Astrocyte (in vitro differentiated cells and primary cell): Measurements from ENCODE around the gene AATK. TPM values are rescaled to one million over a fixed set of nuclear protein-coding genes. Genes with fewer than 3 reads are reported as not detected.

Experiments
- DNase-seq: peaks from one replicate; pipeline ENCODE4 v3.0.0-alpha.2; 2010; ENCODE audit warnings: low read depth
- FAIRE-seq: peaks from 2 replicates; lab custom pipeline; 2011; peaks lifted over from hg19 to GRCh38; lab: Jason Lieb, UNC
- H2AFZ ChIP-seq: 2 replicates; pipeline ENCODE4 v1.6.0; 2012; ENCODE audit warnings: low read depth, low read length, inconsistent platforms
- H3K27ac ChIP-seq: 2 replicates; pipeline ENCODE4 v1.5.1; 2011; ENCODE audit warnings: low read depth, low read length, inconsistent platforms
- H3K27me3 ChIP-seq: 2 replicates; pipeline ENCODE4 v1.6.0; 2011; ENCODE audit warnings: low read length, inconsistent platforms; ENCODE audit not compliant: insufficient read depth
- H3K36me3 ChIP-seq: 2 replicates; pipeline ENCODE4 v1.5.1; 2011; ENCODE audit warnings: low read length, inconsistent platforms; ENCODE audit not compliant: insufficient read depth
- H3K4me1 ChIP-seq: 2 replicates; pipeline ENCODE4 v1.5.1; 2011; ENCODE audit warnings: low read length, inconsistent platforms; ENCODE audit not compliant: insufficient read depth
- H3K4me2 ChIP-seq: 2 replicates; pipeline ENCODE4 v1.6.0; 2012; ENCODE audit warnings: low read length, inconsistent platforms
- H3K4me3 ChIP-seq: 2 replicates; pipeline ENCODE4 v1.5.1; 2011; ENCODE audit warnings: low read depth, mild to moderate bottlenecking, low read length, inconsistent platforms; ENCODE audit not compliant: insufficient read depth
- H3K79me2 ChIP-seq: 2 replicates; pipeline ENCODE4 v1.6.0; 2012; ENCODE audit warnings: mild to moderate bottlenecking, low read length, inconsistent platforms; ENCODE audit not compliant: insufficient read depth
- H3K9ac ChIP-seq: 2 replicates; pipeline ENCODE4 v1.6.0; 2012; ENCODE audit warnings: mild to moderate bottlenecking, low read length, inconsistent platforms
- H3K9me3 ChIP-seq: 2 replicates; pipeline ENCODE4 v1.5.1; 2012; ENCODE audit warnings: low read depth, mild to moderate bottlenecking, low read length, inconsistent platforms; ENCODE audit not compliant: insufficient read depth
- H4K20me1 ChIP-seq: 2 replicates; pipeline ENCODE4 v1.6.0; 2012; ENCODE audit warnings: low read length, inconsistent platforms; ENCODE audit not compliant: insufficient read depth
- H3K27ac Mint-ChIP-seq: one replicate; pipeline ENCODE4 v1.8.0; 2021; ENCODE audit warnings: mild to moderate bottlenecking, mixed read lengths; ENCODE audit not compliant: unreplicated experiment
- H3K27me3 Mint-ChIP-seq: one replicate; pipeline ENCODE4 v1.8.0; 2021; ENCODE audit warnings: low read depth, mixed read lengths; ENCODE audit not compliant: unreplicated experiment
- H3K36me3 Mint-ChIP-seq: one replicate; pipeline ENCODE4 v1.8.0; 2021; ENCODE audit warnings: low read depth, mixed read lengths; ENCODE audit not compliant: unreplicated experiment
- H3K4me1 Mint-ChIP-seq: one replicate; pipeline ENCODE4 v1.8.0; 2021; ENCODE audit warnings: low read depth, mixed read lengths; ENCODE audit not compliant: unreplicated experiment
- H3K4me3 Mint-ChIP-seq: one replicate; pipeline ENCODE4 v1.8.0; 2021; ENCODE audit warnings: mild to moderate bottlenecking, moderate library complexity, mixed read lengths; ENCODE audit not compliant: unreplicated experiment
- H3K9me3 Mint-ChIP-seq: one replicate; pipeline ENCODE4 v1.8.0; 2021; ENCODE audit warnings: mild to moderate bottlenecking, mixed read lengths; ENCODE audit not compliant: unreplicated experiment
- EZH2 ChIP-seq: IDR thresholded peaks from 2 replicates; pipeline ENCODE4 v1.6.1; 2012; ENCODE audit warnings: mild to moderate bottlenecking, low read length, inconsistent platforms; ENCODE audit not compliant: insufficient read depth
- total RNA-seq: library from RNA; stranded (reverse); gene quantifications from 2 replicates; pipeline ENCODE4 v1.2.1, GENCODE V29; 2021
- TF ChIP-seq, protein P1 (sequence below): IDR thresholded peaks from 2 replicates; pipeline ENCODE4 v1.5.1; 2011; ENCODE audit warnings: low read depth, mild to moderate bottlenecking, inconsistent platforms, low read length, moderate library complexity; ENCODE audit not compliant: insufficient read depth

Gene AATK
- total RNA-seq, 1 donor from 2014 or later, result 0.54 TPM

DNA sequence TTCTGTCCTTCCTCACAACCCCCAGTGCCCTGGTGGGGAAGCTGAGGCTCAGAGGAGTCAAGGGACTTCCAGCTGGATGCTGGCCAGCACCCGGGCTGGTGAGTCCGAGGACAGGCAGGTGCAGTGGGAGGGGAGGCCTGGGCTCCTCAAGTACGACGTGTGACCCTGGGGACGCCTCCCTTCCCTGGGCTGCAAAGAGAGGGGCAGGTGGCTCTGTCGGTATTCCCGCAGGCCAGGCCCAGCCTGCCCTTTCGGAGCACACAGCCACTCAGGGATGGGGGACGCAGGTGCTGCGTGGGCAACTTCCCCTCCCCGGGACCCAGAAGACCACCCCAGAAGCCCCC lies 33.9 kb downstream of the AATK start:
- no peak for TF ChIP-seq EZH2
- TF ChIP-seq, protein P1, sequence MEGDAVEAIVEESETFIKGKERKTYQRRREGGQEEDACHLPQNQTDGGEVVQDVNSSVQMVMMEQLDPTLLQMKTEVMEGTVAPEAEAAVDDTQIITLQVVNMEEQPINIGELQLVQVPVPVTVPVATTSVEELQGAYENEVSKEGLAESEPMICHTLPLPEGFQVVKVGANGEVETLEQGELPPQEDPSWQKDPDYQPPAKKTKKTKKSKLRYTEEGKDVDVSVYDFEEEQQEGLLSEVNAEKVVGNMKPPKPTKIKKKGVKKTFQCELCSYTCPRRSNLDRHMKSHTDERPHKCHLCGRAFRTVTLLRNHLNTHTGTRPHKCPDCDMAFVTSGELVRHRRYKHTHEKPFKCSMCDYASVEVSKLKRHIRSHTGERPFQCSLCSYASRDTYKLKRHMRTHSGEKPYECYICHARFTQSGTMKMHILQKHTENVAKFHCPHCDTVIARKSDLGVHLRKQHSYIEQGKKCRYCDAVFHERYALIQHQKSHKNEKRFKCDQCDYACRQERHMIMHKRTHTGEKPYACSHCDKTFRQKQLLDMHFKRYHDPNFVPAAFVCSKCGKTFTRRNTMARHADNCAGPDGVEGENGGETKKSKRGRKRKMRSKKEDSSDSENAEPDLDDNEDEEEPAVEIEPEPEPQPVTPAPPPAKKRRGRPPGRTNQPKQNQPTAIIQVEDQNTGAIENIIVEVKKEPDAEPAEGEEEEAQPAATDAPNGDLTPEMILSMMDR, result no peak
- H4K20me1 ChIP-seq, result no peaks in the 10 kb centered on the region
- FAIRE-seq, result no peak
- no peak for DNase-seq
- no peaks in the 10 kb centered on the region for H3K79me2 ChIP-seq
- no peaks in the 10 kb centered on the region for H3K36me3 ChIP-seq
- peaks cover 4% of the 10 kb centered on the region for H3K27me3 Mint-ChIP-seq
- no peaks in the 10 kb centered on the region for H3K36me3 Mint-ChIP-seq
- no peak overlapping the region for H3K4me3 ChIP-seq
- no peak overlapping the region for H3K4me2 ChIP-seq
- no peaks in the 10 kb centered on the region for H3K9me3 Mint-ChIP-seq
- no peaks in the 10 kb centered on the region for H3K4me1 ChIP-seq
- H3K9me3 ChIP-seq, result no peaks in the 10 kb centered on the region
- H3K27ac Mint-ChIP-seq, result no peak overlapping the region
- H3K4me3 Mint-ChIP-seq, result no peak overlapping the region
- H3K27ac ChIP-seq, result no peak overlapping the region
- no peak overlapping the region for H3K9ac ChIP-seq
- no peaks in the 10 kb centered on the region for H3K27me3 ChIP-seq
- no peak overlapping the region for H2AFZ ChIP-seq
- H3K4me1 Mint-ChIP-seq, result no peaks in the 10 kb centered on the region

DNA sequence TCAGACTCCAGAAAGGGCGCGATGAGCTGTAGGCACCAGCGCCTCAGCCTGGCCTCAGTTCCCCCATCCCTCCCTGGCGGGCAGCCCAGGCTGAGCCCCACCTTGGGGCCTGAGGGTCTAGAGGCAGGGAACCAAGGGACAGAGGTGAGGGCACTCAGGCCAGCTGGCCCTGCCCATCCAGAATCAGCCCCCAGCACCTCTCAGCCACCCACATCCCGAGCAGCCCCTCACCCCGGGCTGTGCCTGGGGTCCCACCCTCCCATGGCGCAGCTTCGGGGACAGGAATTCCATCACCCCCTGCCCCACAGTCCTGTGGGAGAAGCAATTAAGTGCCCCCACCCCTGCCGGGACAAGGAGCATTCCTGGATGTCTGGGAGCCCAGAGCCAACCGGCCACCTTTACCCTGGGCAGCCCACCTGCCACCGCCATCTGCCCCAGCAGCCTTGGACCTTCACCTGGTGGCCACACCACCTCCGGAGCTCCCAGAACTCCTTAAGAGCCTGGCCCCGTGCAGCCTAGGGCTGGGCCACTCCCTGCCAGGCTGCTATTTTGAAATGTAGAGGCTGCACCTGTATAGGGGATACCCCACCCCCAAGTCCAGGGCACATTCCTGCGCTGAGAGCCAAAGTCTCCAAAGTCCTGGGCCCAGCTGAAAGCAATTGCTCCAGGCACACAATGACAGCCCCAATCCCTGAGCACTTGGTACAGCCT lies 34.4 kb downstream of the AATK start:
- Mint-ChIP-seq H3K36me3 (no peaks in the 10 kb centered on the region), H3K27me3 (peaks cover 4% of the 10 kb centered on the region), H3K27ac (no peak overlapping the region), H3K4me1 (no peaks in the 10 kb centered on the region), H3K4me3 (no peak overlapping the region), H3K9me3 (no peaks in the 10 kb centered on the region)
- Histone ChIP-seq H3K4me1 (no peaks in the 10 kb centered on the region), H3K9ac (no peak overlapping the region), H4K20me1 (no peaks in the 10 kb centered on the region), H2AFZ (no peak overlapping the region), H3K4me2 (no peak overlapping the region), H3K36me3 (no peaks in the 10 kb centered on the region), H3K27me3 (no peaks in the 10 kb centered on the region), H3K79me2 (no peaks in the 10 kb centered on the region), H3K27ac (no peak overlapping the region), H3K9me3 (no peaks in the 10 kb centered on the region), H3K4me3 (no peak overlapping the region)
- TF ChIP-seq EZH2, result no peak
- TF ChIP-seq, protein P1, result no peak
- FAIRE-seq (no peak), DNase-seq (no peak)
